ENCODE data around the gene CILP2. TPM values are rescaled to one million over a fixed set of nuclear protein-coding genes. Genes with fewer than 3 reads are reported as not detected.

CILP2 gene
- total RNA-seq, 3 donors from 2014 or later = 0.09 TPM; not detected in 2

- H3K4me3 ChIP-seq = no peak overlapping the region
- no peak for DNase-seq
- intact Hi-C loops (cut with DNase I, micrococcal nuclease) = no loop called here
- ATAC-seq = peak; percentile 48
- H3K9me3 ChIP-seq = no peaks in the 10 kb centered on the region
- no peaks in the 10 kb centered on the region for H3K4me1 ChIP-seq (ENCODE audit: low read depth)
- TF ChIP-seq CTCF (IDR thresholded peaks at IDR 0.05) = no peak
- no peaks in the 10 kb centered on the region for H3K36me3 ChIP-seq (ENCODE audit: low read depth)
These were observed 24.7 kb downstream of the CILP2 start for GRCh38 chr19:19562665-19563347.

GRCh38 chr19:19563348-19563848 is 25.3 kb downstream of the CILP2 start:
- intact Hi-C loops (cut with DNase I, micrococcal nuclease) = no loop called here
- no peak for TF ChIP-seq CTCF (IDR thresholded peaks at IDR 0.05)
- H3K4me3 ChIP-seq = no peak overlapping the region
- no peak for DNase-seq
- H3K4me1 ChIP-seq (ENCODE audit: low read depth) = no peaks in the 10 kb centered on the region
- ATAC-seq = peak; percentile 11
- no peaks in the 10 kb centered on the region for H3K36me3 ChIP-seq (ENCODE audit: low read depth)
- no peaks in the 10 kb centered on the region for H3K9me3 ChIP-seq

GRCh38 chr19:19566306-19566705 is 28.2 kb downstream of the CILP2 start:
- Histone ChIP-seq H3K36me3 (ENCODE audit: low read depth) (no peaks in the 10 kb centered on the region), H3K4me3 (no peak overlapping the region), H3K9me3 (no peaks in the 10 kb centered on the region), H3K4me1 (ENCODE audit: low read depth) (no peaks in the 10 kb centered on the region)
- intact Hi-C loops (cut with DNase I, micrococcal nuclease) = no loop called here
- no peak for ATAC-seq
- TF ChIP-seq CTCF (IDR thresholded peaks at IDR 0.05) = no peak
- no peak for DNase-seq

GRCh38 chr19:19567391-19567790 is 29.3 kb downstream of the CILP2 start:
- Histone ChIP-seq H3K9me3 (no peaks in the 10 kb centered on the region), H3K4me3 (no peak overlapping the region), H3K36me3 (ENCODE audit: low read depth) (no peaks in the 10 kb centered on the region), H3K4me1 (ENCODE audit: low read depth) (no peaks in the 10 kb centered on the region)
- ATAC-seq (no peak), DNase-seq (no peak)
- no peak for TF ChIP-seq CTCF (IDR thresholded peaks at IDR 0.05)
- intact Hi-C loops (cut with DNase I, micrococcal nuclease) = no loop called here

GRCh38 chr19:19568802-19569756 is 31.0 kb downstream of the CILP2 start:
- intact Hi-C loops (cut with DNase I, micrococcal nuclease) = no loop called here
- TF ChIP-seq CTCF (IDR thresholded peaks at IDR 0.05) = no peak

More at GRCh38 chr19:19568802-19569756, 31.0 kb downstream of the CILP2 start:
- Histone ChIP-seq H3K36me3 (ENCODE audit: low read depth) (no peaks in the 10 kb centered on the region), H3K9me3 (no peaks in the 10 kb centered on the region), H3K4me3 (no peak overlapping the region), H3K4me1 (ENCODE audit: low read depth) (no peaks in the 10 kb centered on the region)
- no peak for DNase-seq
- ATAC-seq = no peak
